ENCODE data around the gene MADCAM1. TPM values are rescaled to one million over a fixed set of nuclear protein-coding genes. Genes with fewer than 3 reads are reported as not detected.
"Not testable (repeated sequence)": the region's sequence is repeated elsewhere in the genome, so short reads cannot be mapped to it uniquely, and the experiment has no call there.

MADCAM1 gene
- polyA plus RNA-seq, 3 donors, result 2.3 to 3.9 (median 2.3) TPM

GRCh38 chr19:464208-464545 is 32.1 kb upstream of the MADCAM1 start:
- no peak for DNase-seq (ENCODE audit: low read depth in 3 of 3, low spot score in 2 of 3)

DNA sequence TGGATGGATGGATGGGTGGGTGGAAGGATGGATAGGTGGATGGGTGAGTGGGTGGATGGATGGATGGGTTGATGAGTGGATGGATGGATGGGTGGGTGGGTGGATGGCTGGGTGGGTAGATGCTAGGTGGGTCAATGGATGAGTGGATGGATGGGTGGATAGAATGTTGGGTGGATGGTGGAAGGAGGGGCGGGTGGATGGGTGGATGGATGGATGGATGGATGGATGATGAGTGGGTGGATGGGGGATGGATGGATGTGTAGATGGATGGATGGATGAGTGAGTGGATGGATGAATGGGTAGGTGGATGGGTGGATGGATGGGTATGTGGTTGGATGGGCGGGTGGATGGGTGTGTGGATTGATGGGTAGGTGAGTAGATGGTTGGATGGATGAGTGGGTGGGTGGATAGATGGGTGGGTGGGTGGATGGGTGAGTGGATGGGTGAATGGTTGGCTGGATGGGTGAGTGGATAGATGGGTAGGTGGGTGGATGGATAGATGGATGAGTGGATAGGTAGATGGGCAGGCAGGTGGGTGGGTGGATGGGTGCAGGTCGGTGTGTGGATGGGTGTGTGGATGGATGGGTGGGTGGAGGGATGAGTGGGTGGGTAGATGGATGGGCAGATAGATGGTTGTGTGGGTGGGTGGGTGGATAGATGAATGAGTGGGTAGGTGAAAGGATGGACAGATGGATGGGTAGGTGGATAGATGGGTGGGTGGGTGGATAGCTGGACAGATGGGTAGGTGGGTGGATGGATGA is 31.1 kb upstream of the MADCAM1 start:
- no peak for DNase-seq (ENCODE audit: low read depth in 3 of 3, low spot score in 2 of 3)

DNA sequence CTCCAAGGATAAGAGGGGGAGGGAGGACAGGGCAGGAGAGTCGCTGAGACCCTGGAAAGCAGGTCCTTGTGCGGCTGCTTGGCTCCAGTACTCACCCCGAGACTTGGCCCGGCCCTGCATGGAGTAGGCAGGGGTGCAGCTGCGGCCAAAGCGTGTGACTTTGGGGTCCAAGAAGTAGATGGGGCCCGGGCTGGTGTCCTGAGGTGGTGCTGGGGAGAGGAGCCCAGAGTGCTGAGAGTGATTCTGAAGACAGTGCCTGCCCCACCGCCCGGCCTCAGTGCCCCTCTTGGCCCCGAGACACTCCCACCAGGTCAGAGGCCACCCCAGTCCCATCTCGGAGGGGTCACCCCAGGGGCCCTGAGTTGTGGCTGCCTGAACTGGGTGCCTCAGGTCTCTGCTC is 28.7 kb upstream of the MADCAM1 start:
- DNase-seq (ENCODE audit: low read depth in 3 of 3, low spot score in 2 of 3), result no peak

GRCh38 chr19:468587-469256 is 27.6 kb upstream of the MADCAM1 start:
- no peak for DNase-seq (ENCODE audit: low read depth in 3 of 3, low spot score in 2 of 3)

- no peak for DNase-seq (ENCODE audit: low read depth in 3 of 3, low spot score in 2 of 3)
Observed at GRCh38 chr19:469833-470232, 26.5 kb upstream of the MADCAM1 start.

DNA sequence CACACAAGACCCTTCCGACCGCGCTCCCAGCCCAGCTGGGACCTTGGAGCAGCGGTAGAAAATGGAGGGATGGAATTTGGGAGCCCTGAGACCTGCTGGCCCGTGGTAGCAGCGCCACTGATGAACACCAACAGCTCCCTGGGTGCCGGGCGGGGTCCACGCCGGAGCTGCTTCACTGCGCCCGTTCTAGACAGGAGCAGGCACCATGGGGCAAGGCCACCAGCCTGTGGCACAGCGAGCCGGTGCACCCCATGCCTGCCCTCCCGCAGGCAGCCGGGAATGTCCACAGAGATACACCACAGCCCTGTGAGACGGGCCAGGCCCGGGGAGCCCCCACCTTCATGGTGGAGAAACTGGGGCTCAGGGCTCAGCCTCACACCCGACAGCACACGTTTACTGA is 25.6 kb upstream of the MADCAM1 start:
- DNase-seq (ENCODE audit: low read depth in 3 of 3, low spot score in 2 of 3), result no peak

GRCh38 chr19:472005-472858 is 24.1 kb upstream of the MADCAM1 start:
- no peak for DNase-seq (ENCODE audit: low read depth in 3 of 3, low spot score in 2 of 3)

DNA sequence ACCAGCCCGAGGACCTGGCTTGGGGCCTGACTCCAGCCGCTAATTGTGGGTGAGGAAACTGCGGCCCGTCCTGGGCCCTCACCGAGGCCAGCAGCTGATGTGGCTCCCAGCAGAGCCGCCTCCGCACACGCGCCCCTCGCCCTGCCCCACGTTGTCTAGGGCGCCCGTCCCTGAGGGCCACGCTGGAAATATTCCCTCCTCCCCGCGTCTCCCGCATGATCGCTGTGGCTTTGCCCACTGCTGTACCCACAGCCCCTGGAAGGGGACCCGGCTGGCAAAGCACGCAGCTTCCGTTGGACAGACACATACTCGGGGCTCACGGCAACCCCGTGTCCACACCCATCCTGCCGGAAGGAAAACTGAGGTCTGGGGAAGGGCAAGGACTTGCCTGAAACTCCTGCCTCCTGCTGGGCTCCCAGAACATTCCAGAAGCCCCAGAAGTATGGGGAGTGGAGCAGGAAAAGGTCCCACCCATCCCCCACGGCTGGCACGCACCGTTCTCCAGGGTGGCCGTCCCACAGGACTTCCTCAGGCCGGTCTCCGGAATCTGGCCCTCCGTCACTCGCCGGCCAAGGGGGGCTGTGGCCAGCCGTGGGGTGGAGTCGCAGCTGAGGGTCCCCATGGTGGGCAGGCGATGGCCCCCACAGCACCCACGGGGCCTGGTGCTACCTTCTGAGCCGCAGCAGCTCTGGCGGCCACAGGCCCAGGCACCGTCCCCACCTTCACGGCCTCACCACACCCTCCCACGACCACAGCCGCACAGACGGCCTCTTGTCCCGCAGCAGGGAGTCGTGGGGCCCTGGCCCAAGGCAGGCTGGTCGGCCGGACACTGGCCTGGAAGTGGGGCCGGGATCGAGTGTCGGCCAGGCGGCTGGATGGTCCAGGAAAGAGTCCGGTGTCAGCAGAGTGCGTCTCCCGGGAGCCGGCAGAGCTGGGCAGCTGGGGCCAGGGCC is 21.9 kb upstream of the MADCAM1 start:
- no peak for DNase-seq (ENCODE audit: low read depth in 3 of 3, low spot score in 2 of 3)

DNA sequence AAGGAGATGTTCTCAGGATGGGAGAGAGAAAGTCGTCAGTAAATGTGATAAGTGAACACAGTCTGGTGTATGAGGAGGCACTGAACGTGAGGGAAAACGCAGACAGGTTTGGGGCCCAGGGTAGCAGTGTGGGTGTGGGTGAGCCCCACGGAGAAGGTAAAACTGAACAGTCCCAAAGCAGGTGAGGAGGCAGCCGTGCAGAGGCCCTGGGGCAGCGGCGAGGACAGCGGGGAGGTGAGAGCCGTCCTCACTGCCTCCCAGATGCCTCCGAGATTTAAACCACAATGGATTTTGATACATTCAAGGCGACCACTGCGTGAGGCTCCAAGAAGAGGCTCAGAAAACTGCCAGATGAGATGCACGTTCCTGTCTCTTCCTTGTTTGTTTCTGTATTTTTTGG is 20.9 kb upstream of the MADCAM1 start:
- DNase-seq (ENCODE audit: low read depth in 3 of 3, low spot score in 2 of 3), result no peak

DNA sequence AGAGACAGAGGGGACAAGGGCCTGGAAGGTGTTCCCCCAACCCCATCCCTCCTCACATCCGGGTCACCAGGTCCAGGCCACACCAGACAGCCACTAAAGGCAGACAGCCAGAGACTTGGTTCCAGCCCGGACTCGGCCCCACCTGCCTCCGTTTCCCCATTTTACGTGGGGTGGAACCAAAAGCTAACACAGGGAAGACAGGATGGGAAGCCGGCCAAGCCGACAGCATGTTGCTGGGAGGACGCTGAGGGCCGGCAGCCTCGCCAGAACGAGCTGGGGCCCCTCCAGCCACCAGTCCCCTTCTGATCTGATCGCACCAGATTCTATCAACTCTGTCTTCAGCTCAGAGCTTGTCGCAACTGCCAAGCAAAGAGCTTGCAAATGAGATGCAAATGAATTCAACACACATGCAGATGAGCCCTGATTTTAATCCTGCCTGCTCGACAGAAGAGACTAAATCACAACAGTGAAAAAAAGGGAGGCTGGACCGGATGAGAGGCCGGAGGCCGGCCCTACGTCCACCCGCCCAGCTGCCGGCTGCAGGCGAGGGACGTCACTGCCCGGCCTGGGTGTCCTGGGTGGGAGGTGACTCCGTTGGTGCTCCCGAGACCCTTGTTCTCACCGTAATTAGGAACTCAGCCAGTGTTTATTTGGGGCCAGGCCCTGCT is 17.9 kb upstream of the MADCAM1 start:
- no peak for DNase-seq (ENCODE audit: low read depth in 3 of 3, low spot score in 2 of 3)

DNA sequence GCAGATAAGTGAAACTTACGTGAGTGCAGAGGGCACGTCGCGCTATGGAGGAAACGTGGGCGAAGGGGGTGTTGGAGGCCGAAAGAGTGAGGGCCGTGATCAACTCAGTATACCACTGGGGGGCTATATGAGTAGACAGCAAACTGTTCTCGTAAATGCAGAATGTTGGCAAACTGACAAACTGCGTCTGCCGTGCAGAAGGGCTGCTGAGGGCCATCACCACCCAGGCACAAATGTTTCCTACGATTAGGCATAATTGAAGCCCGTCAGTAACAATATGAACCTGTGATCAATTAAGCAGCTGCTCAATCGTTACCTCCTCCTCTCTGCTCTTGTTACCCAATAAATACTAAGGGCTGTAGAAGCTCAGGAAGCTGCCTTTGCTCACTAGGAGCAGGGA is 17.3 kb upstream of the MADCAM1 start:
- no peak for DNase-seq (ENCODE audit: low read depth in 3 of 3, low spot score in 2 of 3)

GRCh38 chr19:480016-480855 is 16.1 kb upstream of the MADCAM1 start:
- DNase-seq (ENCODE audit: low read depth in 3 of 3, low spot score in 2 of 3), result peak in 1 of 3 donors; percentile 50

DNA sequence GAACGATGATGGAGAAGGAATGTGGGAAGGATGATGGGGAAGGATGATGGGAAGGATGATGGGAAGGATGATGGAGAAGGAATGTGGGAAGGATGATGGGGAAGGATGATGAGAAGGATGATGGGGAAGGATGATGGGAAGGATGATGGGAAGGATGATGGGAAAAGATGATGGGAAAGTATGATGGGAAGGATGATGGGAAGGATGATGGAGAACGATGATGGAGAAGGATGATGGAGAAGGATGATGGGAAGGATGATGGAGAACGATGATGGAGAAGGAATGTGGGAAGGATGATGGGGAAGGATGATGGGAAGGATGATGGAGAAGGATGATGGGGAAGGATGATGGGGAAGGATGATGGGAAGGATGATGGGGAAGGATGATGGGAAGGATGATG is 15.2 kb upstream of the MADCAM1 start:
- not testable (repeated sequence) for DNase-seq (ENCODE audit: low read depth in 3 of 3, low spot score in 2 of 3)

DNA sequence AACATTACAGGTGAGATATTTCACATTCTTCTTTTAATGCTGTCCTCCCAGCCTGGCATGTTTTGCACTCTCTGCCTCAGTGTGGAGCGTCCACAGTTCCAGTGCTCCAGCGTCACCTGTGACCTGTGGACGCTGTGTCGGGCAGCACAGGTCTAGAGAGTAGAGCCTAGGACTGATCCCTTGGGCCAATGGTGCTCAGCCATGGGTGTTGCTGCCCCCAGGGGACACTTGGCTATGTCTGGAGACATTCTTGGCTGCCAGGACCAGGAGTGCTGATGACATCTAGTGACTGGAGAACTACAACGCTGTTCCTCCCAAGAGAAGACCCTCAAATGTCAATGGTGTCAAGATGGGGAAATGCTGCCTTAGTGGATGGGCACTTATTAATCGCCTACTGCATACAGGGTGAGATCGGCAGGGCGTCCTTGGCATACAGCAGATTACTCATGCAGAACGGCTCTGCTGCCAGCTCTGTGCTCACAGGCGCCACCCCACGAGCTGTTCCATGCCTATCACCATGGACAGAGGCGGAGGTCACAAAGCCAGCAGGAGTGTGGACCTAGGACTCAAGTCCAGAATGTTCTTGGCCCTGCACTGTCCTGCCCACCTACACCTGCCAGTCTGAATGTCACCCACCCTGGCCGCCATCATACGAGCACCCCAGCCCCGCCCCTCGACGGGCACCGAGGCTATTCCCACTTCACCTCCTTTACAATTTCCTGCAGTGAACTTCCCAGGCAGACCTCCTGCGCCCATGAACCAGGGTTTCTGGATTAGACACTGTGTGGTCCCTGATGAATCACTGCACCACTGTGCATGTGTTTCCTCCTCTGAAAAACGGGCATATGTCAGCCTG is 13.9 kb upstream of the MADCAM1 start:
- no peak for DNase-seq (ENCODE audit: low read depth in 3 of 3, low spot score in 2 of 3)

DNA sequence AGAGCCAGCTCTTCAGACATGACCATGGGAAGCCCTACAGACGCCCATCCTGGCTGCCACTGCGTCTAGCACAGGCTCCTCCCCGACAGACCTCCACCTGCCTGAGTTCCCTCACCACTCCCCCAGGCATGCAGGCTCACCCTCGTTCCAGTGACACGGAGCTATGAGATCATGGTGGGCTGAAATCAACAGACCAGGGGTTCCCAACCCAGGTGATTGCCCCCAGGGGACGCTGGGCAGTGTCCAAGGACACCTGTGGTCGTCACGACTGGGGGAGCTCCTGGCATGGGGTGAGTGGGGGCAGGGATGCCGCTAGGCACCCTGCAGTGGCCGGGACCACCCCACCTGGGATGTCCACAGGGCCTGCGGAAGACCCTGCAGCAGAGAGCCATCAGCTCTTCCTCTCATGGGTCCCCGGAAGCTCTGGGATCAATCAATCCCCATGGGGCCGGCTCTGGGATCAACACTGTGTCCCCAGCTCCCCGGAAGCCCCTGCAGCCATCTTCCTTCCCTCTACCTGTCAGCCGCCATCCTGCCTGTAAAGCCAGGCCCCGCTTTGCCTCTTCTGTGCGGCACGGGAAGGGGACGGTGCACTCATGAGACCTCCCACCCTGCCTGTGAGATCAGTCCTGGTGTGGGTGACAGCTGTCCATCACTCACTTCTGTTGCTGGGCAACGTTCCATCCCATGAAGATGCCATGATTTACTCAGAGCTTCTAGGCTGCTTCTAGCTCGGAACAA is 12.8 kb upstream of the MADCAM1 start:
- DNase-seq (ENCODE audit: low read depth in 3 of 3, low spot score in 2 of 3), result no peak

- no peak for DNase-seq (ENCODE audit: low read depth in 3 of 3, low spot score in 2 of 3)
Observed at GRCh38 chr19:484494-484893, 11.8 kb upstream of the MADCAM1 start.

- DNase-seq (ENCODE audit: low read depth in 3 of 3, low spot score in 2 of 3), result no peak
Observed at GRCh38 chr19:485077-485476, 11.2 kb upstream of the MADCAM1 start.

Measured in right renal cortex interstitium (tissue), 3 donors.